H1 (cell line): ENCODE results near the gene BICD1. TPM values are rescaled to one million over a fixed set of nuclear protein-coding genes. Genes with fewer than 3 reads are reported as not detected.

Experiments
- CBX8 ChIP-seq: fragments of 300-800, 300-1000 bp; sonication (generic); IDR thresholded peaks from 2 replicates; pipeline ENCODE4 v1.7.1; 2016; ENCODE audit warnings: low read depth, low read length, borderline replicate concordance
- EGR1 ChIP-seq: IDR thresholded peaks from 2 replicates; pipeline ENCODE4 v1.6.1; 2011; ENCODE audit warnings: low read depth, low read length, borderline replicate concordance
- GTF2F1 ChIP-seq: IDR thresholded peaks from 2 replicates; pipeline ENCODE4 v1.6.1; 2012; ENCODE audit warnings: low read depth, low read length, improper control_type of control experiment, borderline replicate concordance
- KDM1A ChIP-seq: fragments of 200-600, 300-600 bp; sonication (generic); IDR thresholded peaks from 2 replicates; pipeline ENCODE4 v1.7.1; 2016; ENCODE audit warnings: mild to moderate bottlenecking, low read length, borderline replicate concordance
- polyA plus RNA-seq, 7 experiments: library from polyadenylated mRNA; depleted of rRNA in 3 of 7; stranded (reverse) in 5 of 7; unstranded in 2 of 7; fragments of >200 nt in 5 of 7; fragments of 200-250 nt in 2 of 7; gene quantifications; 1 replicate in 5 of 7; 2 replicates in 1 of 7; 4 replicates in 1 of 7; pipeline versions ENCODE4 v1.2.1 to v1.2.3, GENCODE V29; 2011 to 2013; ENCODE audit warnings: missing spikeins in 2 of 7, mixed read lengths in 2 of 7
- total RNA-seq: library from RNA; stranded (reverse); fragmentation: NEBNext Ultra II Directional; extraction: Animal tissue kit (Norgen Biotek cat#: 25700); gene quantifications from 2 replicates; pipeline ENCODE4 v1.2.1, GENCODE V29; 2021
- TF ChIP-seq, protein P1 (sequence below): IDR thresholded peaks from 2 replicates; pipeline ENCODE4 v1.6.1; 2011; ENCODE audit warnings: low read depth, mild to moderate bottlenecking, low read length; ENCODE audit not compliant: insufficient read depth

BICD1 gene
- total and polyA plus RNA-seq, 2 of the 8 experiments (the other 6 are each of a cell fraction or from before 2014, with no cell fraction given), result 34.1 to 58.4 TPM

DNA sequence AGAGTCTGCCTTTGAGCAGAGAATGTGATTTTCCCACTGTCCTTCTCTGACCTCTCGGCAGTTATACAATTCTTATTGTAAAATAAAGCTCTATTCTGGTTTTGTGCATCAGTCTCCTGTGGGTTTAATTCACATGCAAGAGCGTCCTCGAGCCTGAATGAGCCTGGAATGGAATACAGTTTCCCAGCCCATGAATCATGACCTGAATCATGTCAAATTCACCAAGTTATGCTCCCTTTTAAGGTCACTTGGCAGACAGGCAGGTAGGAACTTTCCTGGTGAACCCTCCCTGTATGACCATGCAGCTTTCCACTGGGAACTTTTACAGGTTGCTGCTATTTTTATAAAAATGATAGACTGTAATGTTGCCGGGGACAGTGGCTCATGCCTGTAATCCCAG is 41.7 kb downstream of the BICD1 start (continued):
- TF ChIP-seq KDM1A (no peak), EGR1 (no peak), GTF2F1 (no peak), CBX8 (no peak)
- TF ChIP-seq, protein P1, sequence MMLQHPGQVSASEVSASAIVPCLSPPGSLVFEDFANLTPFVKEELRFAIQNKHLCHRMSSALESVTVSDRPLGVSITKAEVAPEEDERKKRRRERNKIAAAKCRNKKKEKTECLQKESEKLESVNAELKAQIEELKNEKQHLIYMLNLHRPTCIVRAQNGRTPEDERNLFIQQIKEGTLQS, result no peak
